GM21381 (cell line): Measurements from ENCODE around the gene SPATA46.
"Not testable (repeated sequence)": the region's sequence is repeated elsewhere in the genome, so short reads cannot be mapped to it uniquely, and the experiment has no call there.

ENCODE experiments used
- ATAC-seq: cut with Tn5 transposase; IDR thresholded peaks from one replicate; pipeline ENCODE4 v1.9.1; 2021; ENCODE audit warnings: mild to moderate bottlenecking, moderate library complexity; ENCODE audit not compliant: unreplicated experiment

Gene SPATA46, protein sequence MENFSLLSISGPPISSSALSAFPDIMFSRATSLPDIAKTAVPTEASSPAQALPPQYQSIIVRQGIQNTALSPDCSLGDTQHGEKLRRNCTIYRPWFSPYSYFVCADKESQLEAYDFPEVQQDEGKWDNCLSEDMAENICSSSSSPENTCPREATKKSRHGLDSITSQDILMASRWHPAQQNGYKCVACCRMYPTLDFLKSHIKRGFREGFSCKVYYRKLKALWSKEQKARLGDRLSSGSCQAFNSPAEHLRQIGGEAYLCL

DNA sequence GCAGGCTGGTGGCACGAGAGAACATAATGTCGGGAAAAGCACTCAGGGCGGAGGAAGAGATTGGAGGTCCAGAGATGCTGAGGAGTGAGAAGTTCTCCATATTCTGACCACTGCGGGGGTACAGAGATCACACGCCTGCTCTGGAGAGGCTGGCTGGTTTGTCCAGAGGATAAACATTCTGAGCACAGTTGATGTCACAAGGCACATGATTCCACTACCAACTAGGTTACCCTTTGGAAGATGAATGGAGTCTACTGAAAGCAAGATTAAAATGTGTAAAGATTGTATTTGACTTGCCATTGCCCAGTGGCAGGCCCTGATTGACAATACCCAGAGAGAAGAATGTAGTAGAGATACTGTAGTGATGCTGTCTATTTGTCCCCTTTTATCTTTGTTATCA is at the start of gene SPATA46:
TSS of gene SPATA46 (minus strand) at position 164 of the 400 bp plus-strand sequence. CDS start at position 100, 64 bp downstream.
- no peak for ATAC-seq

DNA sequence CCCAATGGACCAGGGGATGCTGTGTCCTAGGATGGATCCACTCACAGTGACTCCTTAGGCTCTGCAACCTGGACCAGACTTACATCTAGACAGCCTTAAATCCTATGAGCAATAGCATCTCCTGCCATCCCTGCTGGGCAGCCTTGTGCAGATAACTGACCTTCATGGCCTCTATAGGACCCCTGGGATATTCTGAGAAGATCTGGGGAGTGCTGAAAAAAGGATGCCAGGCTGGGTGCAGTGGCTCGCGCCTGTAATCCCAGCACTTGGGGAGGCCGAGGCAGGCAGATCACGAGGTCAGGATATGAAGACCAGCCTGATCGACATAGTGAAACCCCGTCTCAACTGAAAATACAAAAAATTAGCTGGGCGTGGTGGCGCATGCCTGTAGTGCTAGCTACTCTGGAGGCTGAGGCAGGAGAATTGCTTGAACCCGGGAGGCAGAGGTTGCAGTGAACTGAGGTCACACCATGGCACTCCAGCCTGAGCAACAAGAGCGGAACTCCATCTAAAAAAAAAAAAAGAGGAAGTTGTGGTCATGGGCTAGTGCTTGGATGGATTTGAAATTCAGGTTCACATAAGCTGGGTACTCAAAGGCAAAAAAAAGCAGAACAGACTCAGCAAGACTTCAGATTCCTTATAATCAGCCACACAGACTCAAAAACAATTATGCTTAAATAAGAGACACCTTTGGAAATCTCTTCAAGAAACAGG is 46.2 kb upstream of the SPATA46 start:
- ATAC-seq = no peak

DNA sequence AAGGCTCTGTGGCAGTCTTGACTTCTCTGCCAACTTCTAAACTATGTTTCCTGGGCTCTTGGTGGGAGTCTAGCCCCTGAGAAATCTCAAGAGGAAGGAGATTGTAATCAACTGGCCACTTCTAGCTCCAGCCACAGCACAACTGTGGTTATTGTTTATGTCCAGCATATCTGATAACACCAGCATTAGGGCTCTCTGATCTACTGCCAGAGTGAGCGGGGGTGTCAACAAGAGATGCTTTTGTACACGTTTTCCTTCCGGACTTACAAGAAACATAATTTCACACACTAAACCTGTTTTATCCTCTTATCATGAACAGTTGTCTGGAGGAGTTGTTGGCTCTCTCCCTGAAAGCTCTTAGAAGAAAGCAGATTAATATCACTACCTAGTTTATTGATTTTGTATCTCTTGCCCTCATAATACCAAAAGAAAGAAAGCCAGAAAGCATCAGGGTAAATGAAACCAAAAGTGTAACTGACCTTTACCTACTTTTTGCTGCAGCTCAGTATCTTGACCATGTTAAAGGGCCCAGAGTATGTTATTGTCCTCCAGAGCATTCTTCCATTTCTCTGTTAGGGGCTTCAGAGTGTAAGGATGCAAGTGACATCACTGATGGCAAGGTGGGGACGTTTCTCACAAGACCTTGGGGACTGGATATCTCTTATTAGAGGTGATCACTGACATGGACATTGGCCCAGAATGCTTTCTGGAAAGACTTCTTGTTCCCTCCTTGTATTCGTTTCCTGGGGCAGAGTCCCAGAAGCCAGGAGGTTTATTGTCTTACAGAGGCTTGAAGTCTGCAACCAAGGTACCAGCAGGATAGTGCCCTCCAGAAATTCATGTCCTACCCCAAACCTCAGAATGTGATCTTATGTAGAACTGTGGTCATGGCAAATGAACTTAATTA is 44.9 kb upstream of the SPATA46 start:
- ATAC-seq = no peak

DNA sequence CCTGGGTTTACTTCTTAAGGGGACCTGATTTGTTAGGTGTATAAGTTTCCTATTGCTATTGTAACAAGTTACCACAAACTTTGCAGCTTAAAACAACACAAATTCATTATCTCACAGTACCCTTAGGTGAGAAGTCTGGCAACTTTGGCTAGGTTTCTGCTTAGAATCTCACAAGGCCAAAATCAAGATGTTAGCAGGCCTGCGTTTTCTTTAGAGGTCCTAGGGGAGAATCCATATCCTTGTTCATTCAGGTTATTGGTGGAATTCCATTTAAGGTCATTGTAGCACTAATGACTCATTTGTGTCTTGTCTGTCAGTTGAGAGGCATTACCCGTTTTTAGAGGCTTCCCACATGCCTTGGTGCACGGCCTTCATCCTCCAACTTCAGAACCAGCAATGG is 43.5 kb upstream of the SPATA46 start:
- no peak for ATAC-seq

DNA sequence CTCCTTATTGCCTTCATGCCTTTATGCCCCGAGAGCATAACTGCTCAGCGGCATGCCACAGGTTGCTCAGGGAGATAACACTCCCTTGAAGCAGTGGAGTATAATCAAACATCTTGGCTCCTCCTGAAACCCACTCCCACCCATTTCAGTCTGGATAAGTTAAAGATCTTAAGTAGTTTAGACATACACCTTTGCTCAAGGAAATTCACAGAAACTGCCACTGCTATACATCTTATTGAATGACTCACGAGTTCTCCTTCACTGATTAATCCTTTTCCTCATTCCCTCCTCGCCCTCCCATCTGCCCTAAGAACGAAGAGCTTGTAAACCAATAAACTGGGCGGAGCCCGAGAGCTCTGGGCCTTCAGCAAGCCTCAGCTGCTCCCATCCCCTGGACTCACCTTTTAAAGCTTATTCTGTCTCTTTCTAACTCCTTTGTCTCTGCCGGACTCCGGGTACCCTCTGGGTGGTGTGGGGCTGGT is 42.8 kb upstream of the SPATA46 start:
- ATAC-seq = not testable (repeated sequence)

DNA sequence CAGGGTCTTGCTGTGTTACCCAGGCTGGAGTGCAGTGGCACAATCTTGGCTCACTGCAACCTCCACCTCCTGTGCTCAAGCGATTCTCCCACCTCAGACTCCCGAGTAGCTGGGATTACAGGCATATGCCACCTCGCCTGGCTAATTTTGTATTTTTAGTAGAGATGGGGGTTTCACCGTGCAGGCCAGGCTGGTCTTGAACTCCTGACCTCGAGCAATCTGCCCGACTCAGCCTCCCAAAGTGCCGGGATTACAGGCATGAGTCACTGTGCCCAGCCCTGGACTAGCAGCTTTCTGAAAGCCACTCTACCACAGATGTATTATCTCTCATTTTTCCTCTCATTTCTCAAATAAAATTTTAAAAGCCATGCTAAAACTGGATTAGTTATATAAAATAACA is 41.9 kb upstream of the SPATA46 start:
- ATAC-seq = not testable (repeated sequence)

DNA sequence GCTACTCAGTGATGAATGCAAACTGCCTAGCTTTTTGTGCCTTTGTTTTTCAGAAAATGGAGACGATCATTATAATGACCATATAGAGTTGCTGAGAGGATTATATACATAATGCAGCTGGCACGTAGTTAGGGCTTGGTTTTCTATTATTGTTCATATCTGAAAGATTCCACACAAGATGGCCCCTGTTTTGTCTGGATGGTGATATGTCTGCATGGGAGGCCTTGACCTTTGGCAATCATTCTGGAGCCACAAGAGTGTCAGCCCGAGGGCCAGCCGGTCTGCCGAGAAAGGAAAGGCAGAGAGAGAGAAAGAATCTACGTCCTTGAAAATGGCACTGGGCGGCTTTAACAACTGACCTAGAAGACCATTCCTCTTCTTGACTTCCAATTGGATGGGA is 41.0 kb upstream of the SPATA46 start:
- ATAC-seq = no peak

DNA sequence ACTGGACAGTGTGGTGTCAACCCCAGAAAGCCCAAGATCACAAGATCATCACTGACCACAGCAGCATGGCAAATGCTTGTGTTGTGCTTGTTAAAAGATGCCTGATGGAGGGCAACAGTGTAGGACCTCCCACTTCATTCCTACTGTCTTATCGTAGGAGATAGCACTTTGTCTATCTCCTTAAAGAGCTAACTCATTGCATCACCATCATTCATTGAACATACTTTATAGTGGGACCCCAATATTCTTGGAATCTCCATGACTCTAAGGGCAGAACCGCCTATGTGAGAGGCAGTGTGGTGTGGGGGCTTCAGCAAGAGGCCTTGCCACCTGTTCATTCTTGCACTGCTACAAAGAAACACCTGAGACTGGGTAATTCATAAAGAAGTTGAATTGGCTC is 40.3 kb upstream of the SPATA46 start:
- ATAC-seq = no peak

DNA sequence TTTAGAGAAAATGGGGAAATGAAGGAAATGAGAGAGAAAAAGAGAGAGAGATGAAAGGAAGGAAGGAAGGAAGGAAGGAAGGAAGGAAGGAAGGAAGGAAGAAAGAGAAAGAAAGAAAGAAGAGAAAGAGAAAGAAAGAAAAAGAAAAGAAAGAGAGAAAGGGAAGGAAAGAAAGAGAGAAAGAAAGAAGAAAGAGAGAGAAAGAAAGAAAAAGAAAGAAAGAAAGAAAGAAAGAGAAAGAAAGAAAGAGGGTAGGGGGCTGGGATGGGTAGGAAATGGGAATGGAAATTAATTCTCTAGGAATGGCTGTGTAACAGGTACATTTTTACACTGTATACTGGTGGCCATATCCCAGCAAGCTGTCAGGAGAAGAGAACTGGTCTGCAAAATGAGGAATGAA is 39.6 kb upstream of the SPATA46 start:
- no peak for ATAC-seq

DNA sequence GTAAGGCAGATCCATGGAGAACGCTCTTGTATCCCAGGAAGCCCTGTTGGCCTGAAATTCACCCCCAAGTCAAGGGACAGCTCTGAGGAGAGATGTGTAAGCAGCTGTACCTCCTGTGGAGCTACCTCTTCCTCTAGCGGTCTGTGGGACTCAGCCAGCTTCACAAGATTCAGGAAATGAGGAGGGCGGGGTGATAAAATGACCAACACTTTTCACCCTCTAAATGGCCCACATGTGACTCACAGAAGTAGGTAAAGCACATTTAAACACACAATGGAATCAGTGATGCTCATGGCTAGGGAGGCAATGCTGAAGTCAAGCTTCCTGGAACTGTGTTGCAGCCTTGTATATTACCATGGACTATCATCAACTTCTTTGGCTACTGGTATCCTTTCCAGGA is 35.3 kb upstream of the SPATA46 start, which contains the start of gene SH2D1B:
TSS of gene SH2D1B (minus strand) at position 135 of the 400 bp plus-strand sequence. CDS start at position 15, 120 bp downstream.
- no peak for ATAC-seq

DNA sequence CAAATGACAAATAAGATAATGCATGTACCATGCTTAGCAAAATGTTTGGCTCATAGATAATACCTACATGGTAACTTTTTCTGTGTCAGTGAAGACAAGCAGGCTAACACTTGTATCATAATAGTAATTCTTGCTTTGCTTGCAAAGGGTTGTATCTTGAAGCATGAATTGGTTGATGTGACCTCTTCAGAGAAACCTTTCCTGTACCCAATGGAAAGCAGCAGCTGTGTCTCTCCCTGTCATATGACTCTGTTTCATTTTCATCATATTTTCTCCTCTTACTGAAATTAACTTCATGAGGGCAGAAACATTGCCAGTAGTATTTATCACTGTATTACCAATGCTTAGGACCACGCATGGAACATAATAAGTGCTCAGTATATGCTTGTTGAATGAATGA is 30.9 kb upstream of the SPATA46 start:
- no peak for ATAC-seq

DNA sequence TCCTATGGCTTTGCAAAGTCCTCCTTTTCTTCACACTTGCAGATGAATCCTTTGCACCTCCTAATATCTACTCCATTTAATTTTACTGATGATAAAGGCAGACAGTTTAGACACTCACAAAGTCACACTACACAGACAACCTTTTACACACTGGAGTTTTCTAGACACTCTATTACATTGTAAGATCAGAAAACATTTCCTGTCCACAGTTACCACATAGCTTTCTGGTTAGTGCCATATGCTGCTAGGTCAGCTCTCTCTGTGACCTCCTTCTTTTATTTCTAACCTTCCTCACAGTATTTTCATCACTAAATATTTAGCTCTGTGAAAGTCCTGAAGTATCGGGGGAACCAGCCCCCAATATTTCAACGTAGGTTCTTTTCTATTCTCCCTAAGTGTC is 30.2 kb upstream of the SPATA46 start:
- ATAC-seq = no peak

DNA sequence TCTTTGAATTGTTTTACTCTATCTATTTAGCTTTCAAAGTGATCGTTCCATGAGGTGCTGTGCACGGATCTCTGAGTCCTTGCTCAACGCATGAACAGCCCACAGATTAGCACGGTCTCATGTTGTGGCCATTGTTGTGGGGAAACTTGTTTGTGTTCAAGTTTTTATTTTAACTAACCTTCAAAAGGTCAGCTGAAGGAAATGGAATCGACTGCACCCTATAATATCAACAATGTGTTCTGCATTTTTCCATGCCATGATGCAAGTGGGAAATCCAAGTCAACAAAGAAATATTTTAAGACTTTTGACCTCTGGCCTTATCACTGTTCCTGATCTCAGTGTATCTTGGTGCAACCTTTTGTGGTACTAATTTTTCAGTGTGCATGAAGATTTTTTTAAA is 29.1 kb upstream of the SPATA46 start:
- ATAC-seq = no peak

DNA sequence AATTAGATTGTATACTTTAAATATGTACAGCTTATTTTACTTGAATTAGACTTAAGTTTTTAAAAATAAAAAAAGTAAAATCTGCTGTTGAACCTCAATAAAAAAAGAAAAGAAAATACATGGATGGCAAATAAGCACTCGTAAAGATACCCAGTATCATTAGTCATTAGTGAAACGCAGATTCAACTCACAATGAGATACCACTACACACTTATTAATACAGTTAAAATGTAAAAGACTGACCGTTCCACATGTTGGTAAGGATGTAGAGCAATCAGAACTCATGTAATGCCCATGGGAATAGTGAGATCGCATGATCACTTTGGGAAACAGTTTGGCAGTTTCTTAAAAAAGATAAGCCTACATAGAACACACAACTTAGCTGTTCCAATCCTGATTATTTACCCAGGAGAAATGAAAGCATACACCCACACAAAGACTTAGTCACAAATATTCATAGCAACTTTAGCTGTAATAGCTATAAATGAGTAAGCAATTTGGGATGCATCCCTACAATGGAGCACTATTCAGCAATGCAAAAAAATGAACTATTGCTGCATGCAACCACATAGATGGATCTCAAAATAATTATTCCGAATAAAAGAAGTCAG is 28.0 kb upstream of the SPATA46 start:
- no peak for ATAC-seq

DNA sequence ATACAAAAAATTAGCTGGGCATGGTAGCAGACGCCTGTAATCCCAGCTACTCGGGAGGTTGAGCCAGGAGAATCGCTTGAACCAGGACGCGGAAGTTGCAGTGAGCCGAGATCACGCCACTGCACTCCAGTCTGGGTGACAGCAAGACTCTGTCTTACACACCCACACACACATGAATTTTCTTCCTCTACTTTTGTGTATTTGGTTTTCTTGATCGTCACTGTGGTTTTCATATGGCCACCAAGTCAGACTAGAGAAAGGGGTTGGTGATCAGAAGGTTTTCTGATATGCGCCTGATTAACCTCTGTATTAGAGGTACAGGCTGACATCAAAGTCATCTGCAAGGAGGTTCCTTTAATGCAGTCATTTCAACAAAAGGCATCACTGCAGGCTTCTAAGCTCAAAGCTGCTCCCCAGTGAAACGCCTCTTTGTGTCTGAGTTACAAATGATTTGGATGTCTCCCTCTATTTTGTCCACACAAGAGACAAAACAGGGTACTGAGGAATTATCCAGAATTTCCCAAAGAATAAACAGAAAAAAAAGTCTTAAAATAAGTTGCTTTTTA is 24.2 kb upstream of the SPATA46 start:
- ATAC-seq = no peak

DNA sequence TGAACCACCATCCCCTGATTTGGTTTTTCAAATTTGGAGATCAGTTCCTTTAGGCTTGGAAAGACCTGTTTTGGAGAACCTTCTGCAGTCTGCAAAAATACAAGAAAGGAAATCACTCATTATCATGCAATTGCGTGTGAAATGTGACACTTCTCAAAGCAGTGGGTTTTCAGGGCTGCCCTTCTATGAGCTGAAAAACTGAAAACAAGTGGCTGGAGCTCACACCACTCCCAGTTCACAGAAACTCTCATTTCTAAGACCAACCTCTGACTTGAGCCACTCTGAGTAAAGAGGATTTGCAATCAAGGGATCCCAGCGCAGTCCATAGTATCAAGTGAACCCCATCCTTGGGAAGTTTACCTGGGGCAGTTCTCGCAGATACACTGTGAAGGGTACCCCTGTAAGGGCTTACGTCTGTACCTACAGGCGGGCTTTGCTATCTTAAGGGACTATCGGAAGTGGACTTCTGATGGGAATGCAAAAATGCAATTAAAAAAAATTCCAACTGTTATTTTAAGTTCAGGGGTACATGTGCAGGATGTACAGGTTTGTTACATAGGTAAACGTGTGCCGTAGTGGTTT is 22.4 kb upstream of the SPATA46 start:
- no peak for ATAC-seq

DNA sequence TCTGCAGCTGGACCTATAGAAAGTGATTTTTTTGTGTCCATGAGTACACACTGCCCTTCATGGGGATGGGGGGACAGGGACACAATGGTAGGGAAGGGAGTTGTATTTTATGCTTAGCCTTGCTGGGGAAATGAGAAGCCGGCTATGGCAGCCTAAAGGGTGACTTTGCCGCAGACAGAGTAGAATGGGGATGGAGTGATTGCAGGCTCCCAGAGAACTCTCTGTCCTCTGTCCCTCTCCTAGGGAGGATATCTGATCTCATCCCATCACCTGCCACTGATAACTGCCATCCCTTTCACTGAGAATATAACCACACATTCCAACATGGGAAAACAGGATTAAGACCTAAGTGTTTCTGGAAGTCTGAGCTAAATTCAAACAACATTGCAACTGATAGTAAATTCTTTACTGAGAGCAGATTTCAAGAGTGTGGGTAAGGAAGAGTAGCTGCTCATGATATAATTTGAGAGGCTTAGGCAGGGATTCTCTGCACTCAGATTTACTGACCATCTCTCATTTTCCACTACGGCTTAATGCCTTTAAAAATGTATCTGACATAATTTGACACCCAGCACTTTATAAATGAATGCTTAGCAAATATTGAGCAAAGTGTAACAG is 21.4 kb upstream of the SPATA46 start:
- ATAC-seq = no peak

DNA sequence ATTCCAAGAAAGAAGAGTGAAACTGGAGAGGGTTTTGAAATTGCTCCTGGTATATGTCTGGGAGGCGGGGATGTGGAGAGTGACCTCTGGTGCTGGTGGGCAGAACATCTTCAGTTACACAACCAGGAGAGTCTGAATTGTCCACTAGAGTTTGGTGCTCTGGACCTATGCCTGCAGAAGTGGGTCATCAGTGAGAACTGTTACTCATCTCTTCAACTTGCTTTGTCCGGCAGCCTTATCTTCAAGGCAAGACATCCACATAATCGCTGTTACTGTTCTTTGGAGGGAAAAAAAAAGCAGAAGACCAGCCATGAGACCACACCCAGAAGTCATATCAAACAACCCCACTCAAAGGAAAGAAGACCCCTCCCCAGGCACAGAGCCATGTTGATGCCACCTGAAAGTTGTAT is 20.4 kb upstream of the SPATA46 start:
- ATAC-seq = no peak

DNA sequence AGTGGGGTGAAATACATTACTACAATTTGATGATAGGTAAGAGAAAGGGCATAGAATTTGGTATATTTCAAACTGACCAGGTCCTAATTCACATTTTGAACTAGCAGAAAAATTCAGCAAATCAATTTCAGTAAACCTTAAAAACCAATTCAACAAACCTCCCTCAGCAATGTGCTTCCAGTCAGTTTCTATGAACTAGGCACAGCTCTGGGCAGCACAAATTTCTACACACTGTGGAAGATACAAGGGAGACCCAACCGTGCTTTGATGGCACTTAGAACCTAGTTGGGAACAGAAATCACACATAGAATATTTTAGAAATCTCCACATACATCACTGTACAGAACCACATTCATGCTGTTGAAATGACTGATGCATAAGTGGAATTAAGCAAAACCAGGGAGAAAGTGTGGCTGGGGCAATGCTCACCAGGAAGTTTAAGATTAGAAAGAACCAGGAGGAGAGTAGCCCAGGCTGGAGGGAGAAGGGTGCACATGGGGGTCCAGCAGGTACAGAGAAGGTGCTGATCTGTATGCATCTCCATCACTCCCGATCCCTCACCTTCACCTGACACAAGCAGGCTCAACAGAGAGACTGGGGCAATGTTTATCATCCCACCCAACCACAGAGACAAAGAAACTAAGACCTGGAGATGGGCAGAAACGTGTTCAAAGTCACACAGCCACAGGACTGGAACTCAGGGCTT is 19.7 kb upstream of the SPATA46 start:
- no peak for ATAC-seq
